DMS79 (cell line): ENCODE measurements around the gene SBF2.
"Not testable (repeated sequence)": the region's sequence is repeated elsewhere in the genome, so short reads cannot be mapped to it uniquely, and the experiment has no call there.

Source experiments
- DNase-seq: peaks from one replicate; lab custom pipeline; 2025; lab: John Stamatoyannopoulos, UW

The SBF2 gene

DNA sequence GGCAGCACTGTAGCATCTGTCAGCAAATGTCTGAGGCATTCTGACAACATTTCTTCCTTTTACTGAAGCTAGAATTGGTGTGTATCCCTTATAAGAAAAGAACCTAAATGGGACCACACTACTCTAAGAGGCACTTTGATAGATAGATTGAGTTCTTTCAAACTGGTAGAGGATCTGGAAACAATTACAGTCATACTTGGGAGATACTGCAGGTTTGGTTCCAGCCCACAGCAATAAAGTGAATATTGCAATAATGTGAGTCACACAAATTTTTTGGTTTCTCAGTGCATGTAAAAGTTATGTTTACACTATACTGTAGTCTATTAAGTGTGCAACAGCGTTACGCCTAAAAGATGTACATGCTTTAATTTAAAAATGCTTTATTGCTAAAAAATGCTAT lies 96.9 kb downstream of the SBF2 start:
- no peak for DNase-seq

DNA sequence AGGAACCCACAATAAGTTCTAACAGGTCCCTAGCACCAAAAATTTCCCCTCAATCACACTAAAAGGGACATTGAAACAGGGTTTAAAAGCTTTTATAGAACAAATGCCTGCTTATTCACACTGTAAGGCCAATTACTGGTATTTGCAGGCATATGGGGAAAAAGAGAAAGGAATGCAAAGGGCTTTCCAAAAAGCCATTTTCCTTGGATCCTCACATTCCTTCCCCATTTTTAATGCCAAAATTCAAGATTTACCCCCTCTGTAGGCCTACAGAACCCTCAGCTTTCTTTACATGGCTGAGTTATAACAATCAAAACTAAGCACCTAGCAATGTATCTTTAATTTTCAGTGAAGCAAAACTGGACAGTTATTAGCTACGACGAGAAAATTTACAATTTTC lies 102.0 kb downstream of the SBF2 start:
- DNase-seq, result no peak

DNA sequence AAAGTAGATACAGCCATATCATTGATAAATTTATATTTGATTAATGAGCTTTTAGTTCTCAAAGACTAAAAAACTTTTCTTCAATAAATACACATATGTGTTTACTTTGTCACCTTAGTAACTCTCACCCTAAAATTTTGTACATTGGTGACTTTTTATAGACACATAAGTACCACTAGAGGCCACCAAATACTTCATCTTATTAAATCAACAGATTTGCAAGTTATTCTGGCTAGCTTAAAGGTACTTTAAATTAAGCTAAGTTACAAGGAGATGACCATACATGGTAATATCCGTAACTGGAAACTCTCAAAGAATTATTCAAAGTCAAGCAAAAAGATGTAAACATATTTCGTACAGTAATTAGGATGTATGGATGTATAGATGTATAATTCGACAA lies 112.2 kb downstream of the SBF2 start:
- no peak for DNase-seq

DNA sequence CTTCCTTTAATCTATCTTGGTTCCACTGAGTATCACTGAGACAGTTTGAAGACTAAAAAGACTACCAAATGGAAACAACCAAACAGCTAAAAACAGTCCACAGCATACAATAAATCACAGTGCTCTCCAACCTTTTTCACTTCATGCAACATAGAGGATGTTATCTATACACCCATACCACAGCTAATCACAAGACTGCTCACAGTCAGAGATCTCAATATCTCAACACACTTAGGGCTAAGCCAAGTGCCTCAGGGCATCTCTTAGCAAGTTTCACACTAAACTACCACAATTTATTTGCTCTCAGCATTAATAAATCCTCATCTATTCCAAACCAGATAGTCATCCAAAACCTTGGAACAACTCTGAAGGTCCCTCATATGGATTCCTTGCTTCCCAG lies 129.4 kb downstream of the SBF2 start:
- no peak for DNase-seq

DNA sequence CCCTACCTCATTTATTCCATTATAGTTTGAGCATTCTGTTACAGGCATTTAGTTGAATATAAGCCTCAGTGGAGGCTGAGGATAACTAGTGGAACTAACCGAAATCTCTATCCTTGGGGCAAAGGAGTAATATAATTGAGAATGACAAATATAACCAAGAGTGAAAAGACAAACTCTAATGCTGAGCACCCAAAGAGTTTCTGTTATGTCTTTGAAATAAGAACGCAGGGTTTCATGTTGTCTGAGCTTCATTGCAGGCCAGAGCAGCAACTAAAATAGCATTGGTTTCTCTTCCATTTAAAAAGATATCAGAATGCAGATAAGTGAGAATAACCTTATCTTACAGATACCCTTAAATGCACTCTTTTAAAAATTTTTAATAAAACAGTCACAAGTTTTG lies 131.8 kb downstream of the SBF2 start:
- no peak for DNase-seq

DNA sequence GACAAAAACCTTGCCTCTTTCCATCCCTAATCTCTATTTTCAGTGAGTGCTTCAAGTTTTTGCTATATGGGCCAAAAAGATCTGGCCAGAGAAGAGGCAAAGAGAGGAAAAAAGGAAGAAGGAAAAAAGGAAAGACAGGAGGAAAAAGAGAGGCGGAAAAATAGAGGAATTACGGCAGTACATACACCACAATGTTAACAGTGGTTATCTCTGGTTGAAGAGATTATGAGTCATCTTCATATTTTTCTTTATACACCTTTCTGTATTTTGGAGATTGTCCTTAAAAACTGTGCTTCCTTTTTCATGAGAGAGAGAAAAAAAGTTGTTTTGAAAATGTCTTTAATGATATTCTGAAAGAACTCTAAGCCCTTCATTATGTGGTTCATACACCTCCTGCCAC lies 133.7 kb downstream of the SBF2 start:
- DNase-seq, result no peak

DNA sequence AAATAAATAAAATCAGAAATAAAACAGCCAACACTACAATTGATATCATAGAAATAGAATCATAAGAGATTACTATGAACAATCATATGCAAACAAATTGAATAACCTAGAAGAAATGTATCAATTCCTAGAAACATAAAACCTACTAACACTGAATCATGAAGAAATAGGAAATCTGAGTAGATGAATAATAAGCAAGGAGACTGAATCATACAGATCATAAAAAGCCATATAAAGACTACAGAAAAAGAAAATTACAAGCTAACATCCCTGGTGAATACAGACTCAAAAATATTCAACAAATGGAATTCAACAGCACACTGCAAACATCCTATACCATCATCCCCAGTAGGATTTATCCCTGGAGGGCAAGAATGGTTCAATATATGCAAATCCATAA lies 135.6 kb downstream of the SBF2 start:
- no peak for DNase-seq

DNA sequence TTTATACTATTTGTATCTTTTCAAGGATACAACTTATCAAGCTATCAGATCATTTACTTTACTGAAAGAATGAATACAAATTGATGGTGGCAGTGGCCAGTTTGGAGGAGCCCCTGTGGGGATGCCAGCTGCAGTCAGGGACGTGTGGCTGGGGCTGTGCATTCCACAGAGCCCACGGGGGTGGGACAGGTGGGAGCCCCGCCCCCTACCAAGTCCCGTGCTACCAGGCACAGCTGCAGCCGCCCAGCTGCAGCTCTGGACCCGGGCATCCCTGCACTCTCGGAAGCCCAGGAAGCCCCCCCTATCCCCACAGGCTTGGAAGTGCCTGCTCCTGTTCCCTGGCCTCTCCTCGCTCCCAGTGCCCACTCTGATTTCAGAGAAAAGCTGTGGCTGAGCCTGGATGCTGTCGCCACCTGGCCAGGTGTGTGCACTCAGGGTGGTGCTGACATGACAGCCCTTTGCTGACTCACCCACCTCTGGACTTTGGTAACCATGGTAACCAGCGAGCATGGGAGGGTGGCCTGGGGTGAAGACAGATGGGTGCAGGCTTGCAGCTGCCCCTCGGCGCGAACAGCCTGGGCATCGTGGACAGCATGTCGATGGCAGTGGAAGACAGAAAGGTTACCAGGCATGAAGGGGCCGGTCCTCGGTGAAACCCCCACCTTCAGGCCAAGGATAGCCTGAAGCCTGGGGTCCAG lies 138.1 kb downstream of the SBF2 start:
- DNase-seq, result no peak

DNA sequence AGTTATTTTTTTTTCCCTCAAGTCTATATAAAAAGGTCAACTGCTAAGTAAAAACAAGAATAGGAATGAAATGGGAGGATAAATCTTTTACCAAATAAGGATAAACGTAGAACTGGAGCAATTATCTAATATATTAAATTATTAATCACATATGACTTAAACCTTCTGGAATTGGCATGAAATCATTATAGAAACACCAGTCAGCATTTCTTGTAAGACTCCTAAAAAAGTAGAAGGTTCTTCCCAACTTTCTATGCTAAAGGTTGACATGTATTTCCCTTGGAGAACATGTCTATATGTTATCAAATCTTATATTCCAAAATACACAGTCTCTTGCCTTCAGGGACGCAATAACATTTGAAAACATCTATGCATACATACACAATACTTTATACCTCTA lies 143.2 kb downstream of the SBF2 start:
- DNase-seq, result no peak

DNA sequence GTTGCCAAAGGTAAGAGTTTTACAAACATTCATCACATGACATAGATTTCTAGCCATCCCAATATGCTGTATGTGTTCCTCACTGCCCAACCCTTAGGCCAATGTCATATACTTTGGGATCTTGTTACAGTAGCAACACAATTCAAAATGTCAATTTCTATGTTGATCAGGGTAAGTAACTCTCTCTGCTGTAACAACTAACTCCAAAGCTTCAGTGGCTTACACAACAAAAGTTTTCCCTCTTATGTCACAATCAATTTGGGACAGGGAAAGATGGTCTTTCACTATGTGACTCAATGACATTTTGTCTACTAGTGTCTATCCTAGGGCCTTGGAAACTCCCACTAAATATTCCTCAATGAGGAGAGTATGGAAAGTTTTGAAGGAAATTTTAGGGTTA lies 144.5 kb downstream of the SBF2 start:
- no peak for DNase-seq

DNA sequence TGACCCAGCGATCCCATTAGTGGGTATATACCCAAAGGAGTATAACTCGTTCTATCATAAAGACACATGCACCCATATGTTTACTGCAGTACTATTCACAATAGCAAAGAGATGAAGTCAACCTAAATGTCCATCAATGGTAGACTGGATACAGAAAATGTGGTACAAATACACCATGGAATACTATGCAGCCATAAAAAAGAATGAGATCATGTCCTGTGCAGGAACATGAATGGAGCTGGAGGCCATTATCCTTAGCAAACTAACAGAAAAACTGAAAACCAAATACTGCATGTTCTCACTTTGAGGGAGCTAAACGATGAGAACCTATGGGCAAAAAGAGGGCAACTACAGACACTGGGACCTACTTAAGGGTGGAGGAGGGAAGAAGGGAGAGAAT lies 146.8 kb downstream of the SBF2 start:
- DNase-seq, result no peak

DNA sequence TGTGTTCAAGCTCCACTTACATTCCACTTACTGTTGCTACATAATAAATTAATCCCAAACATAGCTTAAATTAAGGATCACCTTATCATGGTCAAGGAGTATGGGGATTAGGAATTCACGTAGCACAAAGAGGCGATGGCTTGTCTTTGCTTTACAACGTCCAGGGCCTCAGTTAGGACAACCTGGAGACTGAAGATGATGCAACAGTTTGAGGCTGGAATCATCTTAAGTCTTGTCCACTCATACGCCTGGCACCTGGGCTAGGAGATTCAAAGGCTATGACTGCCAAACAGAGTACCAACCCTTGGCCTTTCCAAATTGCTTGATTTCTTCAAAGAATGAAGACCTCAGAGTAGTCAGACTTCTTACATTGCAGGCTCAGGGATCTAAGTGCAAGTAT lies 149.1 kb downstream of the SBF2 start:
- DNase-seq, result no peak

DNA sequence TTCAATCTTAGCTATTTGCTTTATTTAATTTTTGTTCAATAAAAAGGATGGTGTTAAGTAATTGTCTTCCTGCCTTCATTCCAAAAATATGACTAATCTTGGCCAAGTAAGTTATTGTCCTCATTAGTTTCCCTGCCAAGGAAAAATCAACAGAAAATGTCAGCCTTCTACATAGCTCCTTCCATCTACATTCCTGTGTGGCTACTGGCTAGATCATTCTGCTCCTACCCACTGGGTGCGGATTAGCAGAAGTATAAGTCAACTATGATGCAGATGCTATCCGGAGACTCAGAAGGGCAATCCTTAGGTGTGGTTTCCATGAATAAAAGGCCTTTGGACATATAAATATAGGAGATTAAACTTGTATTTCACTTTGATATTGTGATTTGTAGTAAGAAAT lies 154.4 kb downstream of the SBF2 start:
- no peak for DNase-seq

DNA sequence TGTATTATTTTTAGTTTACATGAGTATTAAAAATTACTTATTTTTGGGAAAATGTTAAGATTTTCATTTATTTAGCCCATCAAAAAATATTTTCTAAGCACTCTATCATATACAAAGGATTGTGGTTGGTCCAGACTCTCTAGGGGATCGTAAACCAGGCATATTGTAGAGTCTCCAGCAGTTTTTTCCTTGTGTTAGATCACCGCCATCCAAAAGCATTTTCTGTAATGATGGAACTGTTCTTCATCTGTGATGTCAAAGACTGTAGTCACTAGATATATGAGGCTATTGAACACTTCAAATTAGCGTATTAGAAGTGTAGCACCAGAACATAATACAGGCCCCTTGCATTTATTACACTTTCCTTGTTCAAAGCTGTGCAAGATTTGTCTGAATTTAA lies 154.9 kb downstream of the SBF2 start:
- DNase-seq, result no peak

DNA sequence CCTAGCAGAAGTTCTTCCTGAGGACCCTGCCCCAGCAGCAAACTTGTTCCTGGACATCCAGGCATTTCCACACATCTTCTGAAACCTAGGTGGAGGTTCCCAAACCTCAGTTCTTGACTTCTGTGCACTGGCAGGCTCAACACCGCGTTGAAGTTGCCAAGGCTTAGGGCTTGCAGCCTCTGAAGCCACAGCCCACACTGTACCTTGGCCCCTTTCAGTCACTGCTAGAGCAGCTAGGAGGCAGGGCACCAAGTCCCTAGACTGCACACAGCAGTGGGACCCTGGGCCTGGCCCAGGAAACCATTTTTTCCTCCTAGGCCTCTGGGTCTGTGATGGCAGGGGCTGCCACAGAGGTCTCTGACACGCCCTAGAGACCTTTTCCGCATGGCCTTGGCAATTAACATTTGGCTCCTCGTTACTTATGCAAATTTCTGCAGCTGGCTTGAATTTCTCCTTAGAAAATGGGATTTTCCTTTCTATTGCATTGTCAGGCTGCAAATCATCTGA lies 159.0 kb downstream of the SBF2 start:
- no peak for DNase-seq

DNA sequence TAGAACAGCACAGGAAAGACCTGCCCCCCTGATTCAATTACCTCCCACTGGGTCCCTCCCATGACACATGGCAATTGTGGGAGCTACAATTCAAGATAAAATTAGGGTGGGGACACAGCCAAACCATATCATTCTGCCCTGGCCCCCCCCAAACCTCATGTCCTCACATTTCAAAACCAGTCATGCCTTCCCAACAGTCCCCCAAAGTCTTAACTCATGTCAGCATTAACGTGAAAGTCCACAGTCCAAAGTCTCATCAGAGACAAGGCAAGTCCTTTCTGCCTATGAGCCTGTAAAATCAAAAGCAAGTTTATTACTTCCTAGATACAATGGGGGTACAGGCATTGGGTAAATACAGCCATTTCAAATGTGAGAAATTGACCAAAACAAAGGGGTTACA lies 159.8 kb downstream of the SBF2 start:
- not testable (repeated sequence) for DNase-seq

DNA sequence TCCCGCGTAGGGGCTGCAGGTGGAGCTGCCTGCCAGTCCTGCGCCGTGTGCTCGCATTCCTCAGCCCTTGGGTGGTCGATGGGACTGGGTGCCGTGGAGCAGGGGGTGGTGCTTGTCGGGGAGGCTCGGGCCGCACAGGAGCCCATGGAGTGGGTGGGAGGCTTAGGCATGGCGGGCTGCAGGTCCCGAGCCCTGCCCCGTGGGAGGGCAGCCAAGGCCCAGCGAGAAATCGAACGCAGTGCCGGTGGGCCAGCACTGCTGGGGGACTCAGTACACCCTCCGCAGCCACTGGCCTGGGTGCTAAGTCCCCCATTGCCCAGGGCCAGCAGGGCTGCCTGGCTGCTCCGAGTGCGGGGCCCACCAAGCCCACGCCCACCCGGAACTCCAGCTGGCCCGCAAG lies 160.8 kb downstream of the SBF2 start:
- not testable (repeated sequence) for DNase-seq

DNA sequence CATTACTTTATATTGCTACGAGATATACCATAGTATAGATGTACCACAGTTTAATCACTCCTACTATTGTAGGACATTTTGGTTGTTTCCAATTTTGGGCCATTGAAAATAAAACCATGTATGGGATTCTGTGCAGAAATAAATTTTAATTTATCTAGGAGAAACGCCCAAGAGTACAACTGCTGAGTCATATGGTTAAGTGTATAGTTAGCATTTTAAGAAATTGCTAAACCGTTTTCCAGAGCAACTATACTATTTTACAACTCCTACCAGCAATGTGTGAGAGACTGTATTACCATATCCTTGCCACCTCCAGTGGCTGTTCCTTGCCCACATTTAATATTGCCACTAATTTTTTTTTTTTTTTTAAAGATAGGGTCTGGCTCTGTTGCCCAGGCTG lies 163.1 kb downstream of the SBF2 start:
- no peak for DNase-seq

DNA sequence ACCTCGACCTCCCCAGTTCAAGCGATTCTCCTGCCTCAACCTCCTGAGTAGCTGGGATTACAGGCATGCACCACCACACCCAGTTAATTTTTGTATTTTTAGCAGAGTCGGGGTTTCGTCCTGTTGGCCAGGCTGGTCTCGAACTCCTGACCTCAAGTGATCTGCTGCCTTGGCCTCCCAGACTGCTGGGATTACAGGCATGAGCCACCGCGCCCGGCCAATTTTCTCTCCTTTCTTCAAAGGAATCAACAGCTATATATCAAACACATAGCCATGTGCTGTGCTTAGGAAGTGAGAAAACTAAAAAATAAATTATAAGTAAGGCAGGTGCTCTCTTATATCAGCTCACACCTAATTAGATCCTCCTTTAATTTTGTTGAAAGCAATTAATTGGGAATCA lies 164.8 kb downstream of the SBF2 start:
- not testable (repeated sequence) for DNase-seq

DNA sequence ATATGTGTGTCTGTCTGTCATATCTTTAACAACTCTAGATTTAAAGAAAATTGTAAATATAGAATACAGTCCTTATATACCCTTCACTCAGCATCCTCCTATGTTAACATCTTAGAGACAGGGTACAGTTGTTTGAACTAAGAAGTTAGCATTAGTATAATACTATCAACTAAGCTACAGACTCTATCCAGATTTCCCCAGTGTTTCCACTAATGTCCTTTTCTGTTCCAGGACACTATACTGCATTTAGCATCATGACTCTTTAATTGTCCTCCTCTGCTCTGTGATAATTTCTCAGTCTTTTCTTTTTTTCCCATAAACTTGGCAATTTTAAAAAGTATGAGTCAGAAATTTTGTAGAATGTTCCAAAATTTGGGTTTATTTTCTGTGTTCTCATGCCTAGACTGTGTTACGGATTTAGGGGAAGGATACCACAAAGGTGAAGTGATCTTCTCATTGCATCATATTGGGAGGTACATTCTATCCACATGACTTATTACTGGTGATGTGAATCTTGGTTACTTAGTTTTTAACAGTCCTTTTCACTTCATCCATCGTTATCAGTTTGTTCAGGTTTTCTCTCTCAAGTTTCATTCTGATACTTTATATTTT lies 168.4 kb downstream of the SBF2 start:
- DNase-seq, result no peak

DNA sequence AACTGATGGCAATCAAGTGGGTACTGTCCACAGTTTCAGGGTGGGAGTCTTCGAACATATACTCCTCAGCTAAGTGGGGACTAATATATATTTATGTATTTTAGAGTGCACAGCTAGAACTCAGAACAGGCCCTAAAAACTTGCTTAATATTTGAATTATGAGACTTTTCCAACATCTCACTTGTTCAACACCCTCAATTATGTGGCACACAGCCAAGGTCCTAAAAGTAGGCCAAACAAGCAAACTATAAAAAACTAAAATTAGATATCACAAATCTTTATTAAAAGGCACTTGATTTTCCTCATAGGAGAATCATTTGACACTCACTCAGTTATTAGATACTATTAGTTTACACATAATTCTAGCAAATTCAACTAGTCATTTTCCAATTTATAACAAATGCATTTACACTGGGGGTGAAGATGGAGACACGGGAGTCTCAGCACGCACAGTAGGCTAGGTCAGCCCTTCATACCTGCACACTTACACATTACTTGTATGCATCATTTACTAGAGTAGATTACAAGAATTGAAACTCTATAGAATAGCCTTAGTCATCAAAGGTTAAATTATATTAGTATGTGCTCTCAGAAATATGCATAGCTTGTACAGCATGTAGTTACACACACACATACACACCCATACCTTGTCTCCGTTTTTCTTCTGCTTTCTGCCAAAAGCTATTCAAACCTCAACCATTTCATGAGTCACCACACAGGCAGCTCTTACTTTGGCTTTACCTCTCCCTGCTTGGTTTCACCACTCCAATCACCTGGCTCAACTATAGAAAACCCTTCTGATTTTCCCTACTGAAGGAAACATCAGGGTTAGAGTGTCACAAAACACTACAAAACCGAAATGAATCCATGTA lies 171.5 kb downstream of the SBF2 start:
- no peak for DNase-seq

DNA sequence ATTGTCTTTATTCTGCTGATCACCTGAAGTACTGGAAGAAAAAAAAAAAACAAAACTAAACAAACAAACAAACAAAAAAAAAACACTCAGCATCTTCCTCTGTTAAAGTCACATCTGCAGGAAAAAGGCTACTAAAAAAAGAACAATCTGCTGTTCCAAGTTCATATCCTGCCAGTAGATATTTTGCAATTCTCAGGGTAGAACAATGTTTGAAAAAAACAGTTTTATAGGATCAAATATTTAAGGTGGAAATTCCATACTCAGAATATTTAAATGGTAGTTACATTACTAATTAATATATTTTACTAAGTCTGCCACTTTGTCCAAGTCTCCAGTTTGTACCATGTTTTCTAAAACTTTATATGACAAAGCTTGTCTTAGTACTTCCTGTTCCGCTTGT lies 175.2 kb downstream of the SBF2 start:
- no peak for DNase-seq

DNA sequence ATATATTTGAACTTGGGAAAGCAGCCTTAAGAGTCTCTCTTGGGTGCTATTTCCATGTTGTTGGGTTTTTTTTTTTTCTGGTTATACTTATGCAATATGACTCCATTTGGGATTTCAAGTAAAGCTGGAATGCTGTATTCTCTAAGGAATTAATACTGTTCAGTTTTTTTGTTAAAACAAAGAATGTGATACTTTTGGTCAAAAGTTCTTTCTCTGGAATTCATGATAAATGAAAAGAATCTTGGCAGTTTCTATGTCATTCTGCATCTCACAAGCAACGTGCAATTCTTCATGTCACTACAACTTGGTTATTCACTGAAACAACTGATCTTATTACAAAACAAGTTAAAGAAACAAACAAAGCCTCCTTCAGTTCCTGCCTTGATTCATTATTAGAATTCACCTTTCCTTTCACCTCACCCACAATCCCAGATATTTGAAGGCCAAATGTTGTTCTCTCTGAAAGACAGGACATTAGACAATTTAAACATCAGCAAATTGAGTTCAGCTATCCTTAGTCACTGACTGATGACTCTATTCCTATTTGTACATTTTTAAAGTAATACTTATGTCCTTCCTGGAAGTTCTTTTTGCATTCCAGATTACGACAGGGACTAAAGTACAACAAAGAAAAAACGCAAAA lies 176.2 kb downstream of the SBF2 start:
- no peak for DNase-seq
